Stimulated activated CD4-positive, alpha-beta T cell treated with anti-CD3 and anti-CD28 coated beads, TNF-alpha, amount 100 ng/mL, for 48 hours (primary cell): ENCODE data around the gene LPCAT1.
"Not testable (repeated sequence)": the region's sequence is repeated elsewhere in the genome, so short reads cannot be mapped to it uniquely, and the experiment has no call there.

Experiments
- DNase-seq, 3 donors: peaks; one replicate each; pipeline ENCODE4 v3.0.0-alpha.2; 2020; ENCODE audit warnings: low read depth in 3 of 3

LPCAT1 gene

DNA sequence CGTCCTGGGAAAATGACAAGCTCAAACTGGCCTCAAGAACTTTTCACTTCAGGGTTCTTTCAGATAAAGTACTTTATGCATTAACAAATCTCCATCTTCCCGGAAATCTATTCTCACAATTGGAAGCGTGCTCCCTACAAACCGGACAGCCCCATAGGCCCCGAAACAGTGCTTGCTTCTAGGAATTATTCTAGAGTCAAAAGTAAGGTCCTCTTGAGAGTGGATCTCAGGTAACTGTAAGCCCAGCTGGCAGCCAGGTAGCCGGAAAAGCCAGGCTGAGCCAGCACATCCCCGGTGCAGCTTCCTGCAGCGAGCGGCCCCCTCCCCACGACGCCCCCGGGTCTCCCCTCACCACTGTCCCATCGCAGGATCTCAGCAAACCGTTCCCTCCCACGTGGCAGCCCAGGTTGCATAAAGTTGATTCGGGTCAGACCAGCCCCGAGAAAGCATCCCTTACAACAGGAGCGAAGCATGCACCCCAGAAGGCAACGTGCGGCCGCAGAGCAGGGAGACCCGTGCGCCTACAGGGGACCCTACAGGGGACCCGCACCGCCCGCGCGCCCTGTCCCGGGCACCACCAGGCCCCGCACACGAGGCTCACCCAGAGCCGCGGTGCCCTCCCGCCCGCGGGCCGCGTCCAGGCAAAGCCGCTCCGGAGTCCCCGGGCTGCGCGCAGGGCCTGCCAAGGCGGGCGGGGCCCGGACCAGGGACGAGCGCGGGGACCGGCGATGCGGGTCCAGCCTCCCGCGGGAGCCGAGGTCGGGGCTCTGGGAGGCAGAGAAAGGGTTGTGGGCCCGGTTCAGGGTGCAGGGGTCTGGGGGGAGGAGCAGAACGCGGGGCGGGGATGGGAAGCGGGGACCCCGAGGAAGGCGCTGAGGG lies 920 bp downstream of the LPCAT1 start:
- DNase-seq: no peak

DNA sequence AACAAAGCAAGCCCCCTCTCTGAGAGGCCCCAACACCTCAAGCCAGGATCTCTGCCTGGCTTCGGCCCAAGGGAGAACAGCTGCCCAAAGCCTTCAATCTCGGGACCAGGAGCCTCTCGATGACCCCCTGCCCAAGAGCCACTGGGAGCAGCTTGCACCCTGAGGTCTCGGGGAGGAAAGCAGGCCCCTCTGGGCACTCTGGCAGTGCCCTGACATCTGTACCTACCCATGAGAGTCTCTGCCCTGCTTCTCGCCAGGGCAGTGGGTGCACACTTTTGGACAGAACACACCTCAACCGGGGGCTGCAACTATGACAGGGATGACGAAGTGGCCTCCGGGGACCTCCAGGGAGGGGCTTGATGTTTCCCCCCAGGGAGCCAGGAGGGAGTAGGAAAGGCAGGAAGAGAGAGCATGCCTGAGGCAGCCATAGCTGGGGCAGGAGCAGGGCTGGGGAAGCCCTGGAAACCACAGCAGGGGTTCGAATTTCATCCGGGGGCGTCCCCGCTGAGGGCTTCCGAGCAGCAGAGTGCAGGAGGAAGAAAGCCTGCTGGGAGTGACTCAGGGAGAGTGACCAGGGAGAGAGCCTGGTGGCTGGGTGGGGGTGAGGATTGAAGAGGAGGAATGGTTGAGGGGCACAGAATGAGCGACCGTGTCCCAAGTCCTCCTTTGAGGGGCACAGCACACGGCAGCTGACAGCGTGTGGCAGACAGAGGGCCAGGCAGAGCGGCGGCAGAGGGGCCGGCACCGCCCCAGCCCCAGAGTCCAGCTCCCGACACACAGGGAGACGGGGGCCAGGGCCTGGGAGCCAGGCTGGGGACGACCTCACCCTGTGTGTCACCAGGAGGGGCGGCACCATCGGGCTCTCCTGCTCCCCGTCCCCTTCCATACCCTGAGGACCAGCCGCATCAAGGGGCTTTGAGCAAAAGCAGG lies 1.8 kb downstream of the LPCAT1 start:
- no peak for DNase-seq

DNA sequence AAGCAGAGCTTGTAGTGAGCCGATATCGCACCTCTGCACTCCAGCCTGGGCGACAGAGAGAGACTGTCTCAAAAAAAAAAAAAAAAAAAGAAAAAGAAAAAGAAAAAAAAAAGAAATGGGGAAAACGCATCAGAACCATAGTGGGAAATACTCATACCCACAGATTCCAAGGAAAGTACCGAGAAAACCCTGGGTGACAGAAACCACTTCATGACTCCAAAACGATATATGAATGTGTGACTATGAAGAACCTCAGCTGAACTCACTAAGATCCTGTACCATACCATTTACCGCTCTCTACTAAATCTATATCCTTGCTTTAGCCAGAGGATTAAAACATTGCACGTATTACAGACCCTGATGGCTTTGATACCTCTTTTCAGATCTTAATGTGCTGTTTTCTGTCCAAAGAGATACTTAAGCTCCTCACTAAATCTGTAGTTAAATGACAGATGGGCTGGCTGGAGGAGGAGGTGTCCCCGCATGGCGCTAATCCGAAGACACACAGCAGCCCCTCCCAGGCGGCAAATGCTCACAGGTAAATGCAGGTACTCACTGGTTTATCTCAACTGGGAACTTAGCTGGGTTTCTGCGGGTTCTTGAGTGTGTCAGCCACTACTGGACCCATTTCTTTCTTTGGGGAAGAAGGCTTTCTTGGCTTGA lies 2.8 kb downstream of the LPCAT1 start:
- no peak for DNase-seq

DNA sequence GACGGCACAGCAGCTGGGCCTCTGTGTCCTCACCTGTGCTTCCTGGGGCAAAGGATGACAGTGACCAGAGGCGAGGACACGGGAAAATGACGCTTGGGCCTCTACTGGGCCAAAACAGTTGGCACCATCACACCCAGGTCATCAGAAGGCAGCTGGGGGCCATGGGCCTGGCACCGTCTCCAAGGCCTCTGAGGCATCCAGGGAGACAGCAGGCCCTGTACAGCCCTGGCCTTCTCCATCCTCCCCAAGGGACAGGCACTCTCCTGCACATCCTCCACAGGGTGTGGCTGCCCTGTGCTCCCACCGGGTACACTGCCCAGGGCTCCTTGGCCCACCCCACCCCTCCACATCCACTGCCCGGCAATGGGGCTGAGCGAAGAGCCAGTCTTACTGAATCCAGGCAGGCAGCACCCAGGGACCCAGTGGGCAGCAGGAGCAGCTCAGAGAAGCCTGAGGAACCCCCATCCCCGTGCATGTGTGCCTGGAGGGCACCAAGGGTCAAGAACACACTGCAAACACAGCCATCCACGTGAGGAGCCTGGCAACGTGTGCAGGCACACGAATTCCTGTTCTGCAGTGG lies 4.0 kb downstream of the LPCAT1 start:
- no peak for DNase-seq

DNA sequence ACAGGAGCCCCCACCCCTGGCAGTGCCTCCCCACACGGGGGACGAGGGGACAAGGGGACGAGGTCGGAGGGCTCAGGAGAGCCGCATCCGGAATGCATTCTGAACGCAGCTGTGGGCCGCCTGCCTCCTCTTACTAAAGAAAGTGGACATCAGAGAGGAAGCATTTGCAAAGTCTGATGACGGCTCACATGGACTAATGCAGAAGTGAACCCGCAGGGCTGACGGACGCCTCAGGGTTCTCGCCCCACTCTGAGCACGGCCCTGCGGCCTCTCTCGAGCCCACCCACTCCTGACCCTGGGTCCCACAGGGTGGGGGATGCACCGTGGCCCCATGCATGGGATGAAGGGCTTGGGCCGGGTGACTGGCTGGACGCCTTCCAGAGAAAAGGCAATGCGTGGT lies 5.9 kb downstream of the LPCAT1 start:
- DNase-seq: no peak

DNA sequence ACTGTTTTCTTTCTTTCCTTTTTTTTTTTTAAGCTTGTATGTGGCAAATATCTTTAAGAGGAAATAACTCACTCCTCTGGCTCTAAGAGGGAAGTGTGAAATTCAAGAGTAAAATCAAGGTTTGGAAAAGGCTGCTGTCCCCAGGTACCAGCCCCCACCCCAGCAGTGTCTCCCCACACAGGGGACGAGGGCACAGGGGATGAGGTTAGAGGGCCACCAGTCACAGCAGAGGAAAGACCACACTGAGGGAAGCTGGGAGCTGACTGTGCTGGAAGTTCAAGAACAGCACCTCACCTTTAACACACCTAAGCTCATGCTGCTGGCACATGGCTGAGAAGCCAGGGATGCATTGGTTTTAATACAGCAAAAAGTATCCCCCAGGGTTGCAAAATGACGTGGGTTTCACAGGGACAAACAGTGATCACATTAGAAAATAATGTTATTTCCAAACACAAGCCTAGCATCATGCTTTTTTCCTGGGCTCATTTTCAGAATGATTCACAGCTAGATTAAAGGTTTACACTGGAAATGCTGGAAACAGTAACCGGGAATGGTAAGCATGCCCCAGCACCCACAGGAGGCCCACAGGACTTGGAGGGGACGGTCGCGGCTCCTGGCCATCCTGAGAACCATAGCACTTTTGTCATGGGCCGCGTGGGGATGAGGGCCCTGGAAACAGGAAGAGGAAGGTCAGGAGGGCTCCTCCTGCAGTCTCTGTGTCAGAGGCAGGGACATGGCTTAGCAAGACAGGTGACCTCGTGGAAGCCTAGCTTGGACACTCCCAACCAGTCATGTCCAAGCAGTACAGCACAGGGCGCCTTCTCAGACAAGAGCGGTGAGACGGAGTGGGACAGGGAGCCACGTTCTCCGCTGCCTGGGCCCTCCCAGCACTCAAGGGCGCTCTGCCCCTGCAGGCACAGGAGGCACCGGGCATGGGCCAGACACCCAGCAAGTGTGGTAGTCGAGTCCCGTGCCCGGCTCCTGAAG lies 6.9 kb downstream of the LPCAT1 start:
- DNase-seq: no peak

DNA sequence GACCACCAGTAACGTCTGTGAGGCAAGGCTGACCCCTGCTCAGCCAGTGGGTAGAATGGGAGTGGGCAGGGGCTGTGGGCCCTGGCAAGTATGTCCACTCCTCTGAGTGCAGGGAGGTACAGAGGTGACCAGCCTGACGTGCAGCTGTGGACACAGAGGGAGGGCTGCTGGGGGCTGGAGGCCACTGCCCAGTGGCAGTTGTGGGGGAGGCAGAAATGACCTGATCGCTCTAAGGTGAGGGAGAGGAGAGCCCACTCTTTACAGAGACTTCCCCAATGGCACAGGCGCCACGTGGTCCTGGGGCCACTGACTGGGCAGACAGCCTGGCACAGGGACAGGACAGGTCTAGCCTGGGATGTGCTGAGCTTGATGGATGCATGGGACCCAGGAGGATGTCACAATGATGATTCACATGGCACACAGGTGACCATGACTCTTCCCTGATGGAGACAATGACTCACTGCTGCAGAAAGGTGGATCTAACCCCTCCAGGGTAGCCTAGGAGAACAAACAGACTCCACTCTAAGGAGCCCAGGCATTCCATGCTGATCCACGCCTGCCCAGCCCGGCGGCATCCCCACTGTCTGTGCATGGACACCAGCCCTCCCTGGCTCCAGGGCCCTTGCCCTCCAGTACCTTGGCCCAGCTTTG lies 7.7 kb downstream of the LPCAT1 start:
- DNase-seq: no peak

DNA sequence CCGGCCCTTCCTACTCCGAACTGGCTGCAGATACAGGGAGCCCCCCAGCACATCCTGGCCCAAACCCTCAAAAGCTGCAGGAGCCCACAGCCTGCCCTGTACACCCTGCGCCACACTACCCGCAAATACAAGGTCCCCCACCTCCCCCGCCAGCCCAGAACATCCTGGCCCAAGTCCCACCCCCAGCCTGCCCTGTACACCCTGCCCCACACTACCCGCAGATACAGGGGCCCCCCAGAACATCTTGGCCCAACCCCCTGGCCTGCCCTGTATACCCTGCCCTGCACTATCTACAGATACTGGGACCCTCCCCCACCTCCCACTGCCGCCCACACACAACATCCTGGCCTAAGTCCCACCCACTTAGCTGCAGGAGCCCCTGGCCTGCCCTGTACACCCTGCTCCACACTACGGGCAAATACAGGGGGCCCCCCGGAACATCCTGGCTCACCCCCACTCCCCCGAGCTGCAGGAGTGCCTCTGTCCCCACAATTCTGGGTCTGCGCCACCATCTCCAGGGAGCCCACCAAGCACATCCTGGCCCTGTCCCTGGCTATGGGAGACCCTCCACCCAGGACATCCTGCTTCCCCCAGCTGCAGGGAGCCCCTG lies 8.3 kb downstream of the LPCAT1 start:
- no peak for DNase-seq

DNA sequence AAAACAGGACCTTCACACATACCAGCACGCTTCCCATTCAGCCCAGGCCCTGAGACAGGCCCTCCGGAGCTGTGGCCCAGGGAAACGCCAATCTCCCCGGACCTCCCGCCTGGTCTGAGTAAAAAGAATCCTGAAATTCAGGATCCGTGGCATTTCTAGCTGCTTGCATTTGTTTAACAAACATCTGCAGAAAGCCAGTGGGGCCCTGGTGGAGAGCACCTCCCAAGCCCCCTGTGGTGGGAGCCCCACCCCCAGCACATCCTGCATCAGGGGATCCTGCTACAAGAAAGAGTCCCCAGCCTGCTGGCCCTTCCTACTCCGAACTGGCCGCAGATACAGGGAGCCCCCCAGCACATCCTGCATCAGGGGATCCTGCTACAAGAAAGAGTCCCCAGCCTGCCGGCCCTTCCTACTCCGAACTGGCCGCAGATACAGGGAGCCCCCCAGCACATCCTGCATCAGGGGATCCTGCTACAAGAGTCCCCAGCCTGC lies 8.9 kb downstream of the LPCAT1 start:
- DNase-seq: not testable (repeated sequence)

DNA sequence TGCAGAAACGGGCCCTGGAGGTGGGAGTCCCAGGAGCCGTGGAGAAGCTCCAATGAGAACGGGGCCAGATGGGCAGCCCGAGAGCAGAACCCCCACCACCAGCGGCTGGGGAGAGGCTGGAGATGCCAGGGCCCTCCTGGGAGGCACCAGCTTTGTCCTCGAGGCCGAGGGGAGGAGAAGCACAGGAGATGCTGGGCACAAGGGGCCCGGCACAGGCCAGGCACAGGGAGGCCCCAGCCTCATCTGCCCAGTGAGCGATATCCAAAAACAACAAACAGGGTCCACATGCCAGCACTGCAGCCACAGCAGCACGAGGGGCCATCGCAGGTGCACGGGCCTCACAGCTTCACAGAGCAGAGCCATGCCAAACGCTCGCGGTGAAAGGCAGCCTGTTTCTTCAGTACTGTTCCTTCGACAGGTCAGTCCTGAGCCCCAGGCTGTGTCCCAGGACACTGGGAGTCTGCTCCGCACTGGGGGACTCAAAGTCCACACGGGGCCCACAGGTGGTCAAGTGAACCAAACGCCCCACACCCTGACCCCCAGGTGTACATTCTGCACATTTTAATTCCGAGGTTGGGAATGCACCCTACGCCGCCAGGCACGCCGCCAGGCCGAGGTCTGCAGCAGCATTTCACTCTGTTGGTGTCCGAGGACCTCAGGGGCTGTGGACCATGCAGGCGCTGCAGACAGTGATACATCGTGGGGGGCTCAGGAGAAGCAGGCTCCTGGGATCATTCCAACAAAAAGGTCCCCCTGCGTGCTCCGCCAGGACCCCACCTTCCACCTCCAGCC lies 9.5 kb downstream of the LPCAT1 start:
- DNase-seq: no peak

DNA sequence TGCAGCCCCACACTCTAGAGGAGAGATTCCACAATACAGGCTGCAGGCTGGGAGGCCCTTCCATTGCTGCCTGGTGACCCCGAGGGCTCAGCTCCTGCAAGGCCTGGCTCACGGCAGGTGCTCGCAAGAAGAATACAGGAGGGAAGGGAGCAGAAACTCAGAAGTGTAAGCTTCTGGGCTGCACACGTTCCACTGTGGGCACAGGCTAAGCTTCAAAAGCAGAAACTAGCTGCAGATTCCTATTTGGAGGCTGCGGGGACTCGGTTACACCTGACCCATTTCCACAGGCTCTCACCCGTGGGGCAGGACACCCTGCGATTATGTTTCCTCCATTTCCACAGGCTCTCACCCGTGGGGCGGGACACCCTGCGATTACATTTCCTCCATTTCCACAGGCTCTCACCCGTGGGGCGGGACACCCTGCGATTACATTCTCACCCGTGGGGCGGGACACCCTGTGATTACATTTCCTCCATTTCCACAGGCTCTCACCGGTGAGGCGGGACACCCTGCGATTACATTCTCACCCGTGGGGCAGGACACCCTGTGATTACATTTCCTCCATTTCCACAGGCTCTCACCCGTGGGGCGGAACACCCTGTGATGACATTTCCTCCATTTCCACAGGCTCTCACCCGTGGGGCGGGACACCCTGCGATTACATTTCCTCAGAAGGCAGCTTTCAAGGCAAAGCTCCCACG lies 10.3 kb downstream of the LPCAT1 start:
- no peak for DNase-seq

DNA sequence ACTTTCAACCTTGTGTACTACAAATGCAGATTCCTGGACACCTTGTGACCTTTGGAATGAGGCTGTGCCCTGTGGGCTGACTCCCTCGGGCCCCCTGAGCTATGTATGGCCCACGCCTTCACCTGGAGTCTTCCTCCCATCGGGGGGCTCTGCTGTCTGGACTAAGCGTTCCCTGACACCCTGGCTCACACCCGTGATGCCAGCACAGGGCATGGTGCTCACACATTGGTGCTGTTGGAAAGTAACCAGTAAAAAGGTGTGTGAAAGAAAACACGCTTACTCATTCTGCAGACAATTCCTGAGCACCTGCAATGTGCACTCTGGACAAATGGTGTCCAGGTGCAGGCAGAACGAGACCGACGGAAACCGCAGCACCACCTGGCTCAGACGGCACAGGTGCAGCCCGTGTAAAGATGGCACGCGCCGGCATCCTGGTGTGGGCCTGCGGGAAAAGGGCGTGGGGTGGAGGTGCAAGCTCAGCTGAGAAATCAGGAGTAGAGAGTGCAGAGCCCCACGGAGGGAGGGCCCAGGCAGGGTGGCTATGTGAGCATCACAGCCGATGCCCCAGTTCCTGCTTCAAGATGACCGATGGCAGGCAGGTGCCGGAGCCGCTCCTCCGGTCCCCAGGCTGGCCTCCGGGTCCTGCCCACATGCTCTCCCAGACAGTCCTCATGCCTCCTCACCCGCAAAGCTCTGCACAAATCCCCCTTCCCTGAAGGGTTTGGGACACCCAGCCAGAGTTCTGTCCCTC lies 11.0 kb downstream of the LPCAT1 start:
- no peak for DNase-seq

DNA sequence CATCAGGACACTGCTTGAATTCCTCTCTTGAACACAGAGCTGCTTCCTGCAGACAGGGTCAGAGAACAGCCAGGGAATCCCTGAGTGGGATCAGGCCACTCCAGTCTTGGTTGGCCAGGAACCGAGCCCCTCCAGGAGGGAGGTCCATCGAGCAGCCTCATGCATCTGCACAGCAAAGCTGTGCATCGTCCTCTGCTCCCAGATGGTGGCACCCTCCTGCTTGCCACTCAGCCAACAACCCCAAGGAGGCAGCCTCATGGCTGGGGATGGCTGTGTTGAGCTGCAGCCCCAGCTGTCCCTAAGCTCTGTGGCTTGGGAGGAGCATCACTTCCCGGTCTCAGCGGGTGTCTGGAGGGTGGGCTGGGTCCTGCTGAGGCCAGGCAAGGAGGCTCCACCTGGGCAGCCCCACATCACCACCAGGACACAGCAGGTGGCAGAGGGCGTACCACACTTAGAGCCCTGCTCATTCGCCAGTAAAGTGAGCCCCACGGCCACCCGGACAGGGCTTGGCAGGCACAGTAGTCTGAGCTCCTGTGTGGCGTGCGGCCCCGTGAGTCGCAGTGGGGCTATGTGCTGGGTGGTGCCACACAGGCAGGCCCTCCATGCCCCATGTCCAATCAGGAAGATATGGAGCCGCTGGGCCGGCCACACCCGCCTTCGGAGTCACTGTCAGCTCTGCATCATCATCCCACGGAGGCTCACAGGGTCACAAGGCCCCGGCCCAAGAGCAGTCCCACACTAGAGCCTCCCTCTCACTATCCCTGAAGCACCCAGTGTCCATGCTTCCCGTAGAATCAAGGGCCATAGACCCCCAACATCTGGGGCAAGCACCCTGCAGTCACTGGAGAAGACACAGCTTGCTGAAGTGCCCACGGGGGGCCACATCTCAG lies 11.9 kb downstream of the LPCAT1 start:
- no peak for DNase-seq

DNA sequence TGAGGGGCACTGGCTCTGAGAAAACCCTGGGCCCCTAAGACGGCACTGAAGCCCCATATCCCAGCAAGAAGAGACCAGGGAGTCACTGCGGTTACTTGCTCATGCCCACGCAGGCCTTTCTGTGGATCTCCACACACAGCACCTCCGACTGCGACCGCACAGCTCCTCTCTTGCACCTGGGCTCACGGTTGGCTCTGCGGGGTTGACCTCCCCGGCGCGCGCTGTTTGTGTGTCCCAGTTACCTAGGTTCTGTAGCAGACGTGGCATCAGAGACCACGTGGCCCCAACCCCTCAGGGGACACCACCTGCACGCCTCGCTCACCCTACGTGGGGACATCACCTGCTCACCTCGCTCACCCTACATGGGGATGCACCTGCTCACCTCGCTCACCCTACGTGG lies 12.7 kb downstream of the LPCAT1 start:
- DNase-seq: no peak

DNA sequence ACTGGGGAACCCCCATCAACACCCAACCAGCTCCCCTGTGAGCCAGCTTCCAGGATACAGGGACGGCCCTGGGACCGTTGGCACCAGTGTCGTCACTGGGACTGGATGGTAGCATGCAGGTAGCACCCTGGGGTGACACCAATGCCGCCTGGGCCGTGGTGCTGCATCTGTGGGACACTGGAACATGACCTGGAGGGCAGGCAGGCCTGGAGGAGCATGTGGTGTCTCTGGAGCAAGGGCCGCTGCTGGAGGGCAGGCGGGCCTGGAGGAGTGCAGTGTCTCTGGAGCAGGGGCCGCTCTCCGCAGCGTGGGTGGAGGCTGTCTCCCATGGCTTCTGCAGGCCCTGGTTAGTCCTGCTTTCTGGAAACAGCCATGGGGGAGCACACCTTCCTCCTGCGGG lies 13.1 kb downstream of the LPCAT1 start:
- DNase-seq: no peak

DNA sequence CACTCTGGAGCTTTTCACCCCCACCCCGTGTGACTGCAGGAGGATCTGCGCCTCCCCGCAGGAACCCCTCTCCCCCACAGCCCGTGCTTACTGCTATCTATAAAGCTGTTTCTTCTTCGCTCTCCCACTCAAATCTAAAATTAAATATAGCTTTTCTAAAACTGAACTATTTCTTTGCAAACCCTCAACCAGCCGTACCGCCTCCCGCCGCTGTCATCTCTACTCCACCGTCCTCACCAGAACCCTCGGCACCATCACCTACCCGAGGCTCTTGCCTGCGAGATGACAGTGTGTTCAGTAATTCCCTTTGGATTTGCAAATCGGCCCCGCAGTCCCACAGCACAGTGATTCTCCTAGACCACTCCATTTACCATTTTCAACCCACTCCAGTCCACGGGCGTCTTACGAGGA lies 13.6 kb downstream of the LPCAT1 start:
- no peak for DNase-seq
